OCI-LY3 (cell line): Measurements from ENCODE around the gene GCNT2.

Experiments
- CTCF ChIP-seq: fragments of 200-600, 300-600 bp; sonication (generic); IDR thresholded peaks from 2 replicates; pipeline ENCODE4 v1.5.1; 2014; ENCODE audit warnings: antibody characterized with exemption, low read length, low read depth
- EZH2phosphoT487 ChIP-seq: fragments of 200-600 bp; shearing (Covaris generic); IDR thresholded peaks from 2 replicates; pipeline ENCODE4 v1.6.1; 2018; ENCODE audit warnings: antibody characterized with exemption, mixed run types, low read depth

- TF ChIP-seq CTCF = no peak
- no peak for TF ChIP-seq EZH2phosphoT487
Measured at GRCh38 chr6:10531942-10532341, 10.8 kb downstream of the GCNT2 start.
